HG02840 (cell line): ENCODE measurements around the gene SNX17.
A peak's percentile ranks its signal among the peaks of the same experiment; 100 is the strongest.
"Not testable (repeated sequence)": the region's sequence is repeated elsewhere in the genome, so short reads cannot be mapped to it uniquely, and the experiment has no call there.

Experiments used
- ATAC-seq: cut with Tn5 transposase; IDR thresholded peaks from one replicate; pipeline ENCODE4 v1.9.1; 2021; ENCODE audit warnings: mild to moderate bottlenecking, moderate library complexity, moderate number of reproducible peaks; ENCODE audit not compliant: unreplicated experiment, low FRiP score

The SNX17 gene, protein sequence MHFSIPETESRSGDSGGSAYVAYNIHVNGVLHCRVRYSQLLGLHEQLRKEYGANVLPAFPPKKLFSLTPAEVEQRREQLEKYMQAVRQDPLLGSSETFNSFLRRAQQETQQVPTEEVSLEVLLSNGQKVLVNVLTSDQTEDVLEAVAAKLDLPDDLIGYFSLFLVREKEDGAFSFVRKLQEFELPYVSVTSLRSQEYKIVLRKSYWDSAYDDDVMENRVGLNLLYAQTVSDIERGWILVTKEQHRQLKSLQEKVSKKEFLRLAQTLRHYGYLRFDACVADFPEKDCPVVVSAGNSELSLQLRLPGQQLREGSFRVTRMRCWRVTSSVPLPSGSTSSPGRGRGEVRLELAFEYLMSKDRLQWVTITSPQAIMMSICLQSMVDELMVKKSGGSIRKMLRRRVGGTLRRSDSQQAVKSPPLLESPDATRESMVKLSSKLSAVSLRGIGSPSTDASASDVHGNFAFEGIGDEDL

DNA sequence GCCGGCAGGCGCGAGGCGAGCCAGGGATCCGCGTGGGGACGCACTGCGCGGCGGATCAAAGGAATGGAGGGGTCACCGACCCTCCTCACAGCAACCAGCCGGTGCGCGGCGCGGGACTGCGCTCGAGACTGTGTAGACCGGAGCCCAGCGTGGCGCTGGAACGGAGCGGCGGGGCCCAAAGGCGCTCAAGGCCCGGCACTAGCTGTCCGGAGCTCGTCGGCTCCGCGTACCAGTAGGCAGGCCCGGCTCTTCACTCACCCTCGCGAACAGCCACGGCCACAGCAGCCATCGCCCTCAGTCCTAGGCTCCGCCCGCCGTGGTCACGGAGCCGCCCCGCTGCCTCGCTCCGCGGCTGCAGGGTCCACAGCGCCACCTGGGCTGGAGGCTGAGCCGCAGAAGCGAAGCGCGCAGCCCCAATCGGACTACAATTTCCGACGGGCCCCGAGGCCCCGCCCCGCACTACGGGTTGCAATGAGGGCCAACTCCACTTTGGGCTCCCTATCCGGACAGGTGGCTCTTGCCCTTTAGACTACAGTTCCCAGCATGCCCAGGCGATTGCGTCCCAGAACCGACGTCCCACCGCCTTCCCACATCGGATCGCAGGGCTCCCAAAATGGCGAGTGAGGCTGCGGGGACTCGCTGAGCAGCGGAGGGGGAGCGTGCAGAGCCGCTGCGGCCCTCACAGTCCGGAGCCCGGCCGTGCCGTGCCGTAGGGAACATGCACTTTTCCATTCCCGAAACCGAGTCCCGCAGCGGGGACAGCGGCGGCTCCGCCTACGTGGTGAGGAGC lies at the start of gene SNX17, which contains the start of gene EIF2B4:
TSS of gene SNX17 (plus strand) at position 591 of the 790 bp plus-strand sequence. CDS start at position 719, 128 bp downstream.
TSS of gene EIF2B4 (minus strand) at position 313 of the 790 bp plus-strand sequence. CDS start at position 289, 24 bp downstream.
- peak; percentile 89 for ATAC-seq

DNA sequence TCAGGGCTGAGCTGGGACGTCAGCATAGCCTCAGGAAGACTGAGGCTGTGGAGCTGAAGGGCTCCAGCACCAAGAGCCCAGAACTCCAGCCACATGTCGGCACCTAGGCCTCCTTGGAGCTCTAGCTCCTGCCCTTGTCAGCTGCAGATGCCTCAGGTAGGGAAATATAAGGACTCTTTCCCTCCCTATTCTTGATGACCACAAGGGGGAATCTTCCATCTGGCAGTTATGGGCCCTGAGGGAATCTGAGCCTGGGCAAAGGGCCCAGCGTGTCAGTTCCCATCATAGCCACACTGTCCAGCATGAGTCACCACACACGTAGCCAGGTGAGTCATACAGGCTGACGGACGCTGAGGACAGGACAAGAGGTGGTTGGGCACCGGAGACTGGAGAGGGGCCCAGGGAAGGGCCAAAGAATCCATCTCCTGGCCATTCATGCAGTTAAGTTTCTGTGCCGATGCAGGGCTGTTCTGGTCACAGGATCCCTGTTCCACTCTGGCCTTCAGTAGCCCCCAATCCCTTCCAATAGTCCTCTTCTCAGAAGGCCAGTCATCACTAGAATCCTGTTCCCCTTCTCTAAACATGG lies 49.4 kb upstream of the SNX17 start:
- ATAC-seq, result no peak

DNA sequence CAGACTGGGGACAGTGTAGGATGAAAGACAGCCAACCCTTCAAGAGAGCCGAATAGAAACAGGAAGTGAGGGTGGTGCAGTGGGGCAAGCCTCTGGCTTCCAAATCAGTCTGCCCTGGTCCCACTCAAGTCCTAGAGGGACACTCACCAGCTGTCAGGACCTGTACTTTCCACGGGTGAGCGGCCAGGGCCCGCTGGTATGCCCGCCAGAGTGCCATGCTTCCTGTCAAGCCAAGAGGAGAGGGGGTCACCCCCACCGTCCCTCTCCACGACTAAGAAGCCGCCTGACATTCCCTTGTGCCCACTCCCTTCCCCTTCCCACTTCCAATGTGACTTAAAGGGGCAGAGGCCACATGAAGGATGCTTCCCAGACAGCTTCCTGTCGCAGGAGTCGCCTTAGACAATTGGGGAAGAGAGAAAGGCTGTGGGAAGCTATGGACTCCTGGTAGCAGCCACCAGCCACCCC lies 48.1 kb upstream of the SNX17 start:
- no peak for ATAC-seq

DNA sequence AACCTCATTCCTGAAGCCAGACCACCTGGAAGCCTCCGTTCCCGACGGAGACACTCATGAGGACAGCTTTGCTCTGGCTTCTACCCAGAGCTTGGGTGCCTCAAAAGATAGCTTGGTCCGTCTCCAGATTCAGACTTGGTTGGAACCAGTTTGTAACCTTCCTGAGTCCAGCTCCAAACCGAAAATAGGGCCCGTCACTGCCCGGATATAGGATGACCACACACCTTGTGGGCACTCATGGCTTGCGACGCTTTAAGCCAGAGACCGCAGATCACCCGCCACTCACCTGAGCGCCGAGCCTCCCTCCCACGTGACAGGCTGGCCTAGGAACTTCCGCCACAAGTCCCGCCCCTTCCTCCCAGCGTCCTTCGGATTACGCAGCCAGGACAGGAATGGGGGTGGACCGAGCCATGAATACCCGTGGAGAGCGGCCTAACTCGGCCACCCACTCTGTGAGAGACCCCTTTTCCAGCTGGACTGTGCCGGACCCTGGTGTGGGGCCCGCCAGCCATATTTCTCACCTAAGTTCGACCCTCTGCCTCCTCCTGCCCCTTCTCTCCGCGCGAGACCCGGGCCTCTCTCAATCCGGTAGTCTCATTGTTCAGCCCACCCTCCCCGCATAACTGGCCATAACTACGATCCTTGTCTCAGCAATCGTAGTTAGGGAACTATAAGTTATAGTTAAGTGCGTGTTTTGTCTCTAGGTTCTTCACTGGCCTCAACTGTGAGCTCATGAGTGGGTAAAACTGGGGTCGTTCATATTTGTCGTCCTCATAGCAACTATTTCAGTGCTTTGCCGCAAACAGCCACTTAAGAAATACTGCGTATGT lies 47.4 kb upstream of the SNX17 start, which contains the start of gene MPV17:
TSS of gene MPV17 (minus strand) at position 332 of the 830 bp plus-strand sequence. CDS start 580 bp downstream, outside the sequence.
- peak; percentile 88 for ATAC-seq

DNA sequence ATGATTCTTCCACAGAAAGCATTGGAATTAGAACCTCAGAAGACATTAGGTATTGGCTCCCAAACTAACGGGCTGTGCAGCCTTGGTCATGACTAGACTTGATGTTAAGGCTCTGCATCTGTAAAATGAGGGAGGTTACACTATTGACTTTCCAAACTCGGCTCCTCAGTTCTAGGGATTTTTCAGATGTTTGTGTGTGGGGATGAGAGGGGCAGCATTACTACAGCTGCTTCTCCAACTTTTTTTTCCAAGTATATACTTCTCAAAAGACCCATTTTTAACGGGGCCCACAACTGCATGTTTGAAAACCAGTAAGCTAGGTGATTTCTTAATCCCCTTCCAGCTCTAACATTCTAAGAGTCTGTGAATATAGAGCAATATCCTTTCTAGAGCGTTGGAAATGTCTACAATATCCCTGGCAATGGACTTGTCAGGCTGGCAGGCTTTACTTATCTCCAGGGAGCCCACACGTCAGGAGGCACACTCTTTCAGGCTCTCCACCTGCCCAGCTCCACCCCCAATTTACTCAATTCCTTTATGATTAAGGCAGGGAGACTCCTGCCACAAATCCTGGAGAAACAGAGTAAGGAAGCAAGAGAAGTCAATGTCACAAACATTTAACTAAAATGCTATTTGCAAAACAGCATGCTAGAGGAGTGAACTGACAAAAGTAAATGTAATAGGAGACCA lies 46.7 kb upstream of the SNX17 start:
- no peak for ATAC-seq

DNA sequence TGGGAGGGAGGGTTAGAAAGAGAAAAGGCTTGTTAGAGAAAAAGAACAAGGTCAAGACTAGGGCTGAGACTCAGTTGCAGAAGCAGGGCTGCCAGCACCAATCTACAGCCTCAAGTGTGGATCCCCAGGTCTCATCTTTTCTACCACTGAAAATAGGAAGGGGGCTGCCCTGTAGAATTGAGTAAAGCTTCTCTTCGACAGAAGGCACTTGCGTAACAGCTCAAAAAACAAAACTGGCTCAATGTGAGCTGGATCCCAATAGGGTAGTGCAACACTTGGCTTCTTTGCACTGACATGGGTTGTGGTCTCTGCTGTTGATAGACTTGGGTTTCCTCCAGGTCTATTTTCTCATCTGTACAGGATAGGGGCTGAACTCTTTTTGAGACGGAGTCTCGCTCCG lies 45.7 kb upstream of the SNX17 start:
- no peak for ATAC-seq

DNA sequence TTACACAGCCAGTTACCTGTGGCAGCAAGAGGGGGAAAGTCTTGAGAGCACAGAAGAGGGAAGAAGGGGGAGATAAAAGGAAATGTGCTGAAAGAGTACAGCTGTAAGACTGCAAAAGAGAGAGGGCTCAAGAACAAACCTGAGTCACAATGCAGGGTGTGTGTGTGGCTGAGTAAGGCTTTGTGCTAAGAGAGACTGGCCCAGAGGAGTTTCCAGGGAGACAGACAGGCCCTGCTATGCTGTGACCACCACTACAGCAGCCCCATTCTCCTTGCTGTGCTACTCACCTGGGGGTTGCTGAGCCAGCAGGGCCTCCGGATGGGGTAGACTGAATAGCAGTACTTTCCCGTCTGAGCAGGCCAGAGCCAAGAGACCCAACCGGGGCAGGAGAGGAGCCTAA lies 35.1 kb upstream of the SNX17 start:
- no peak for ATAC-seq

DNA sequence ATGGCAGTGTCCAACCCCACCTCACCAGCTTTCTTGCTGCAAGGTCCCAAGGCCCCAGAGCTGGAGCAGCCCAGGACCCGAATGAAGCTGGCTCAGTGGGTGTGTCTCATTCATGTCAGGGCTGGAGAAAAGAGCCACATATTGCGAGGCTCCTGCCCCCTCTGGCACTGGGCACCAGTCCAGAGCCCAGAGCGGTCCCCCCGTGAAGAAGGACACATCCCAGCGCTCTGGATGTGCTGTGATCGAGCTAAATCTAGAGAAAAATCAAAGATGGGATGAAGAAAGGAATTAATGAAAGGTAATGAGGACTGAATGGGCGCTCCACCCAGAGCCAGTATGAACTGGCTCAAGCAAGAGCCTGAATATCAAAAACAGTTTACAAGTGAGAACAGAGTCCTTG lies 34.2 kb upstream of the SNX17 start:
- ATAC-seq, result no peak

DNA sequence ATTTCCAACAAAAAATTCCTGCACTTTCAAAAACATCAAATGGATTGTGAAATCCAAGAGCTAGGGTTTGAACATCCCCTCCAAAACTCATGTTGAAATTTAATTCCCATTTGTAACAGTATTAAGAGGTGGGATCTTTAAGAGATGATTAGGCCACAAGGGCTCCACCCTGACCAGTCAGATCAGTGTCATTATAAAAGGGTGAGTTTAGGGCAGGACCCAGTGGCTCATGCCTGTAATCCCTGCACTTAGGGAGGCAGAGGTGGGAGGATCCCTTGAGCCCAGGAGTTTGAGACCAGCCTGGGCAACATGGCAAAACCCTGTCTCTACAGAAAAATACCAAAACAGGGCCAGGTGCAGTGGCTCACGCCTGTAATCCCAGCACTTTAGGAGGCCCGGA lies 22.8 kb upstream of the SNX17 start:
- ATAC-seq, result no peak

DNA sequence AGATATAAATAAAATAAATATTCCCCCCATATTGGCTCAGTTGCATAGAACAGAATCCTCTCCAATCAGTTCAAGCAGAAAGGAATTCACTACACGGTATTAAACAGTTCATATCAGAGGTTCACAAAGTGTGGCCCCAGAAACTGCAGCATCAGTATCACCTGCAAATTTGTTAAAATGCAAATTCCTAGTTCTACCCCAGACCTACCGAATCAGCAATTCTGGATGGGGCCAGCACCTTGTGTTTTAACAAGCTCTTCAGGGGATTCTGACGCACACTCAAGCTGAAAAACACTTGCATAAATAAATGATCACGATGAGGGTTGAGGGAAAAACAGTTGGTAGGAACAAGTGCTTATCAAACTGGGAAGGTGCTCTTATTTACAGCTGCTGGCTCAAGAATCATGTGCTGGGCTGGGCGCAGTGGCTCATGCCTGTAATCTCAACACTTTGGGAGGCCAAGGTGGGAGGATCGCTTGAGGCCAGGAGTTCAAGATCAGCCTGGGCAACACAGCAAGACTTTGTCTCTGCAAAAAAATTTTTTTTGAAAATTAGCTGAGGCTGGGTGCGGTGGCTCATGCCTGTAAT lies 20.2 kb upstream of the SNX17 start:
- ATAC-seq, result no peak

DNA sequence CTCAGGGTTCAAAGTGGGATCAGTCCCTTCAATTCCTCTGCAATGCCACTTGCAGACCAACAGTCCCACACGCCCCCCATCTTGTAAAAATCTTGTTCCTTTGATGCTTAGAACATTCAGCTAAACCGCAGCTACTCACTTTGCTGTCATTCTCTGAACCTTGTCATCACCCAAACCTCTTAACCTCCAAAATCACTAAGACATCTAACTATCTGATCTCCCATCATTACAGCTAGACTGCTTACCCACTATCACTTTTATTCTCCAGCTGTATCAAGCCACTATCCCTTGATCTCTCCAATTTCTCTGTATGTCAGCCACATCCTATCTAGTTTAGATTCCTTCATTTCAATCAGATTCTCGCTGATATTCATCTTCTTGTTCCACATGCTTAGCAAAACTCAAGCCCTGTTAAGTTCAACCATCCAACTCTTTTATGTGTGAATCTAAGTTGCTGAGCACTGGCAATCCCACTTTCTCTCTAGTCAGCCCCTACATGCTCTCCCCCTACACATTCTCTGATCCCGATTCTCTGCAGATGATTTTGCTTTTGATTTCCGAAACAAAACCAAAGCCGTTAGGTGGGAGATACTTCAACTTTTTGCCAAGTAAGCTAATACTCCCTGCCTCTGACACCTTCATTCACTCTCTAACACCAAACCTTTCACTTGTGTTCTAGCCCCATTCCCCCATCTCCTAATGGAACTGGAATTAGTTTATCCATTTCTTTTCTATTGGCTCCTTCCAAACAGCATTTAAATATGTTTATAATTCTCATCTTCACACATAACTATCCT lies 18.4 kb upstream of the SNX17 start:
- no peak for ATAC-seq

DNA sequence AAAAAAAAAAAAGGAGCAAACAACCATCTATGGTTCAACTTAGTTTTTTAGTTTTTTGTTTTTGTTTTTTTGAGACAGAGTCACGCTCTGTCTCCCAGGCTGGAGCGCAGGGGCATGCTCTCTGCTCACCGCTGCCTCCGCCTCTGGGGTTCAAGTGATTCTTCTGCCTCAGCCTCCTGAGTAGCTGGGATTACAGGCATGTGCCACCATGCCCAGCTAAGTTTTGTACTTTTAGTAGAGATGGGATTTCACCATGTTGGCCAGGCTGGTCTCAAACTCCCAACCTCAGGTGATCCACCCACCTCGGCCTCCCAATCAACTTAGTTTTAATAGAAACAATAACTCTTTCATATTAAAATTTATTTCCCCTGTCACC lies 17.0 kb upstream of the SNX17 start:
- ATAC-seq, result not testable (repeated sequence)

DNA sequence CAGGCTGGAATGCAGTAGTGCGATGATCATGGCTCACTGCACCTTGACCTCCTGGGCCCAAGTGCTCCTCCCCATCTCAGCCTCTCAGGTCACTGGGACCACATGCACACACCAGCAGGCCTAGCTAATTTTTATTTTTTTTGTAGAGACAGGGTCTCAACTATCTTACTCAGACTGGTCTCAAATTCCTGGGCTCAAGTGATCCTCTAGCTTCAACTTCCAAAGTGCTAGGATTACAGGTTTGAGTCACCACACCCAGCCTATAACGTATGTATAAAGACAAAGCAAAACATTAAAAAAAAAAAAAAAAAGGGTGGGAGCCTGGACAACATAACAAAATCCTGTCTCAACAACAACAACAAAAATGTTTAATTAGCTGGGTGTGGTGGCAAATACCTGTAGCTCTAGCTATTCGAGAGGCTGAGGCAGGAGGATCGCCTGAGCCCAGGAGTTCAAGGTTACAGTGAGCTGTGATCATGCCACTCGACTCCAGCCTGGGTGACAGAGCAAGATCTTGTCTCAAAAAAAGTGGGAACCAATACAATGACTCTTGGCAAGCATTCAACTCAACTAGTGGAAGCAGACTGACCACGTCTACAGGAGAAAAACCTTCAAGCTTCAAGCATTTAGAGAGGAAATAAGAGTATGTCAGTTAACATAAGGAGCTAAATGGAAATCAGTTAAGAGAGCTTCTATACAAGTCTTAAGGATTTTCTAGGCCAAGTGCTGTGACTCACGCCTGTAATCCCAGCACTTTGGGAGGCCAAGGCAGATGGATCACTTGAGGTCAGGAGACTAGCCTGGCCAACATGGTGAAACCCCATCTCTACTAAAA lies 16.4 kb upstream of the SNX17 start:
- no peak for ATAC-seq

DNA sequence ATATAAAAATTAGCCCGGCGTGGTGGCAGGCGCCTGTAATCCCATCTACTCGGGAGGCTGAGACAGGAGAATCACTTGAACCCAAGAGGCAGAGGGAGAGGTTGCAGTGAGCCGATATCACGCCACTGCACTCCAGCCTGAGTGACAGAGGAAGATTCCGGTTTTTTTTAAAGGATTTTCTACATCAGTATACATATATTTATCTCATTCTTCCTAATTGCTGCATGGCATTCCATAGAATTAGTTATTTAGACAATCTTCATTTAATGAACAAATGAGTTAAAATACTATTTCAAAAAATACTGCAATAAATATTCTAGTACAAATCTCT lies 15.9 kb upstream of the SNX17 start:
- no peak for ATAC-seq

DNA sequence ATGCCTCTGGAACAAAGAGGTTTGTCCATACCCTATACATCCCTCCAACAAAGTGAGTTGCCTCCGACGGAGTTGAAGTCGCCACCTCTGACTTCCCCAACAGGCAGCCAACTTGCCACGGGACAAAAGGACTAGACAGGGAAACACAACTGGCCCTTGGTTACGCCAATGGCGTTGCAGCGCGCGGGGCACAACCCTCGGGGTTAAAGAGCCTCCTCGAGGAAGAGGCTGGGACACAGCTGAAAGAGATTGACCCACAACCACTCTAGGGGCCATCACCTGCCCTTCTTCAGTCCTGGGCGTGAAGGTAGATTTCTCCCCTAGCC lies 14.4 kb upstream of the SNX17 start:
- peak; percentile 27 for ATAC-seq

DNA sequence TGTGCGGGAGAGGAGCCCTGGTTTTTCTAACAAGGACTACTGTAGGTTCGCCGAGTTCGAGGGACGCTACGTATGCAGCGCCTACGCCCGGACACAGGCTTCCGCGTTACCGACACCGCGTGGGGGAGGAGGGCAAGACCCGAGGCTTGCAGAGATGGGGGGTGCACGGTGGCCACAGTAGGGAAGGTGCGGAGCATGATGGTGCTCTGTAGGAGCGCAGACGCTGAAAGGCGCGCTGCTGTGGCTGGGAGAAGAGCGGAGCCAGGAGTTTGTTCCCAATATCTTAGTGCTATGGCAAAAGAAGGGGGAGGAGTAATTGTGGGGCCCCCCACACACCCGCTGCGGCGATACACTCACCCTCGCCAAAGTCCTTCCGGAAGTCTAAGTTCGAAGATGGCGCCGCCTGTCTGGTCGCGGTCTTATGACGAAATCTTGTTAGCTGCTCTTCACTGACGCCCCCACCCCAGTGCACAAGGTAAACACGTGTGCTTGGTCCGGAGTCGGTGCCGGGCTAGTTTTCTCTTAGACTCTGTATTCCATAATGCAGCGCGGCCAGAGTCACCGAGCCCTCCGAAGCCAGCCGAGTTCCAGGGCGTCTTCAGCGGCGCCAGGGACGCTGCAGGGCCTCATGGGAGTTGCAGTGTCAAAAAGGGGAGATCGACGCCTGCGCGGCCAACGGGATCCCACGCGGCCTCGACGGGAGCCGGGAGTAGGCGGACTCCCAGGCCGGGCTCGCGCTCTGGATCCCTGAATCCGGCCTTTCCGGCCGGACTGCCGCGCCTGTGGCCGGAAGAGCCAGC lies 13.8 kb upstream of the SNX17 start, which contains the start of gene GTF3C2:
TSS of gene GTF3C2 (minus strand) at position 383 of the 800 bp plus-strand sequence. CDS start 13,210 bp downstream, outside the sequence.
- ATAC-seq, result peak; percentile 81
